ENCODE measurements around the gene R3HDM4. TPM values are rescaled to one million over a fixed set of nuclear protein-coding genes. Genes with fewer than 3 reads are reported as not detected.
A peak's percentile ranks its signal among the peaks of the same experiment; 100 is the strongest.

R3HDM4 gene
- total RNA-seq, 1 donor, result 122 TPM

- peak in 2 of 3 donors; percentile 73 to 77 for DNase-seq (ENCODE audit: low read depth in 2 of 3, low spot score in 2 of 3)
Observed at GRCh38 chr19:917323-918151, 4.5 kb upstream of the R3HDM4 start, which contains the start of gene KISS1R. Gene KISS1R, plus strand, starts transcription at chr19:917333. Its CDS starts 170 bp downstream, at chr19:917503.

GRCh38 chr19:916645-917322 is 3.8 kb upstream of the R3HDM4 start:
- peak in 1 of 3 donors; percentile 57 for DNase-seq (ENCODE audit: low read depth in 2 of 3, low spot score in 2 of 3)

DNA sequence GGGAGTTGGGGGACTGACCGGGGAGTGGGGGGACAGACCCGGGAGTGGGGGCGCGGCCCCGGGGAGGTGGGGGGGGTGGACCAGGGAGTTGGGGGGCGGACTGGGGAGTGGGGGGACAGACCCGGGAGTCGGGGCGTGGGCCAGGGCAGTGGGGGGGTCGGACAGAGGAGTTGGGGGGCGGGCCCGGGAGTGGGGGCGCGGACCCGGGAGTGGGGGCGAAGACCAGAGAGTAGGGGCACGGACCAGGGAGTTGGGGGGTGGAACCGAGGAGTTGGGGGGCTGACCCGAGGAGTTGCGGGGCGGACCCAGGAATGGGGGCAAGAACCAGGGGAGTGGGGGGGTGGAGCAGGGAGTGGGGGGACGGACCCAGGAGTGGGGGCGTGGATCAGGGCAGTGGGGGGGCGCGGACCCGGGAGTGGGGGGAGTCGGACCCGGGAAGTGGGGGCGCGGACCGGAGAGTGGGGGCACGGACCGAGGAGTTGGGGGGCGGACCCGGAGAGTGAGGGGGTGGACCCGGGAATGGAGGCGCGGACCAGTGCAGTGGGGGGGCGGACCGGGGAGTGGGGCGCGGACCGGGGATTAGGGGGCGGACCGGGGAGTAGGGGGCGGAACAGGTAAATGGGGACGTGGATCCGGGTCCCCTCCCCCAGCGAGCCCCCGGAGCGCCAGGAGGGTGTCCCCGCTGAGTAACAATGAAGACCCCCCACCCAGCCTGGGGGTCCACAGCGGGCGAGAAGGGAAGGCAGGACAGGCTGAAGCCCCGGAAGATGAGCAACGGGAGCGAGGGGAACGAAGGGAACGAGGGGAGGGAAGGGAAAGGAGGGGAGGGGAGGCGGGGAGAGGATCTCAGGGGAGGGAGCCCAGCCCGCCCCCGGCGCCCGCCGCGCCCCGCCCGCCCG is 589 bp downstream of the R3HDM4 start:
- peak in 1 of 3 donors; percentile 46 for DNase-seq (ENCODE audit: low read depth in 2 of 3, low spot score in 2 of 3)

DNA sequence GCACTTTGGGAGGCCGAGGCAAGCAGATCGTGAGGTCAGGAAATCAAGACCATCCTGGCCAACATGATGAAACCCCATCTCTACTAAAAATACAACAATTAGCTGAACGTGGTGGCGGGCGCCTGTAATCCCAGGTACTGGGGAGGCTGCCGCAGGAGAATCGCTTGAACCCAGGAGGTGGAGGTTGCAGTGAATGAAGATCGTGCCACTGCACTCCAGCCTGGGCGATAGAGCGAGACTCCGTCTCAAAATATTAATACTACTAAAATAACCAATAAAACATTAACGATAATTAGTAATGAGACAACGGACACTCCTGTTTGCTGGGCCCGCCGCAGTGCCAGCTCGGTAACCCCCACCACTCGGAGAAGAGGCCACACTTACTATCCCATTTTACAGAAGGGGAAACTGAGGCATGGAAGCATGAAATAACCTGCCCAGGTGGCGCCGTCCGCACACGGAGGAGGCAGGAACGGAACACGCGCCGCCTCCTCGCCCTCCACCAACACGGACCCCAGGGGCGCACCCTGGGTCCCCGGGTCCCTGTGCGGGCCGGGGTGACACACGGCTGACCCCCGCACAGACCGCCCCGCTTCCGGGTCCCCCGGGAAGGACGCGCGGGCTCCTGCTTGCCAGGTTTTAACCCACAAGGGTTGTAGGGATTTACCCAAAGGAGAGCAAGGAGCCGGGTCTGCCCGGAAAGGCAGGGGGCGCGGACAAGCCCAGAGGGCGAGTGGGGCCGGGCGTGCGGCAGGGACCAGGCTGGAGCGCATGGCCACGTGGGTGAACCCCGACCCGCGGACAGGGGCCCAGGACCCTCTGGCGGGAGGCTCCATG is 1.6 kb downstream of the R3HDM4 start:
- no peak for DNase-seq (ENCODE audit: low read depth in 2 of 3, low spot score in 2 of 3)

- DNase-seq (ENCODE audit: low read depth in 2 of 3, low spot score in 2 of 3), result peak in 2 of 3 donors; percentile 95 to 97
Observed at GRCh38 chr19:907183-907853, 5.7 kb downstream of the R3HDM4 start.

DNA sequence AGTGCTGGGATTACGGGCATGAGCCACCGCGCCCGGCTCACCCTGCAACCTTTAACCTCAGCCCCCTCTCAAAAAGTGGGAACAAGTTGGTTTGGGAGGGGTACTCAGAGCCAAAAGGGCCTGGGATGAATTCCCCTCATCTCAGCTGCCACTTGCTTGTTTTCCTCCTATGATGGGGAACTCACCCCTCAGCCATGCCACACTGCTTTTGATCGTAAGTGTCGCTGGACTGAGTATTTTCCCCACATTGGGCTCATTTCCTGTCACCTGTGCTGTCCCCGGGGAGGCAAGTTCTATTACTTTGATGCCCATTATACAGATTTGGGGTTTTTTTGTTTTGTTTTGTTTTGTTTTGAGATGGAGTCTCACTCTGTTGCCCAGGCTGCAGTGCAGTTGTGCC is 6.5 kb downstream of the R3HDM4 start:
- DNase-seq (ENCODE audit: low read depth in 2 of 3, low spot score in 2 of 3), result no peak

- DNase-seq (ENCODE audit: low read depth in 2 of 3, low spot score in 2 of 3), result no peak
Observed at GRCh38 chr19:904545-904944, 8.5 kb downstream of the R3HDM4 start.

- no peak for DNase-seq (ENCODE audit: low read depth in 2 of 3, low spot score in 2 of 3)
Observed at GRCh38 chr19:903266-903797, 9.7 kb downstream of the R3HDM4 start.

DNA sequence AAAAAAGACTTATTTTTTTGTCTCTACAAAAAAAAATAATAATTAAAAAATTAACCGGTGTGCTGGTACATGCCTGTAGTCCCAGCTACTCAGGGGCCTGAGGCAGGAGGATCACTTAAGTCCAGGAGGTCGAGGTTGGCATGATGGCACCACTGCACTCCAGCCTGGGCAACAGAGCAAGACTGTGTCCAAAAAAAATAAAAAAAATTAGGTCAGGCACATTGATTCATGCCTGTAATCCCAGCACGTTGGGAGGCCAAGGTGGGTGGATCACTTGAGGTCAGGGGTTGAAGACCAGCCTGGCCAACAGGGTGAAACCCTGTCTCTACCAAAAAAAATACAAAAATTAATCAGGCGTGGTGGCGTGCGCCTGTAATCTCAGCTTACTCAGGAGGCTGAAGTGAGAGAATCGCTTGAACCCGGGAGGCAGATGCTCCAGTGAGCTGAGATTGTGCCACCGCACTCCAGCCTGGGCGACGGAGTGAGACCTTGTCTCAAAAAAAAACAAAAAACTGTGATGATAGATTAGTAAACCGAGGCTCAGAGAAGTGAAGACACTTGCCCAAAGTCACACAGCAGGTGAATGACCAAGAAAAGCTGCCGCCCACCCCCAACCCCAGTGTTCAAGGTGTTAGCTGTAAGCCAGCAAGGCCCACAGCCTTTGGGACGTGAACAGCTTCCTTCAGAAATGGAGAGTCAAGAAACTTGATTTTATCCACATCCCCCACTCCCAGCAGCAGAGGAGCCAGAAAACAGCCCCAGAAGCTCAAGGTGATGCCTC is 10.4 kb downstream of the R3HDM4 start:
- DNase-seq (ENCODE audit: low read depth in 2 of 3, low spot score in 2 of 3), result no peak

DNA sequence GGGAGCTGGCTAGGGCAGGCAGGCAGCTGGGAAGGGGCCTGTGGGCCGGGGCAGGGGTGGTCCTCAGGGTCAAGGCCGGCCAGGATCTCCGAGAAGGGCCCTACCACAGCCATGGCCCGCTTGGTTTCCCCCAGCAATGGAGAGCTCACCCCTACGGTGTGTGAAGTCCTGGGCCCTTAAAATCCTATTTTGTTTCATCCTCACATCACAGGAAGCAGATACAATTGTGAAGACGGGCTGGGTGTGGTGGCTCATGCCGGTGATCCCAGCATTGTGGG is 11.0 kb downstream of the R3HDM4 start:
- DNase-seq (ENCODE audit: low read depth in 2 of 3, low spot score in 2 of 3), result no peak

GRCh38 chr19:901216-902092 is 11.6 kb downstream of the R3HDM4 start:
- no peak for DNase-seq (ENCODE audit: low read depth in 2 of 3, low spot score in 2 of 3)

- no peak for DNase-seq (ENCODE audit: low read depth in 2 of 3, low spot score in 2 of 3)
Observed at GRCh38 chr19:900302-901111, 12.5 kb downstream of the R3HDM4 start.

- DNase-seq (ENCODE audit: low read depth in 2 of 3, low spot score in 2 of 3), result no peak
Observed at GRCh38 chr19:900043-900301, 13.0 kb downstream of the R3HDM4 start.

DNA sequence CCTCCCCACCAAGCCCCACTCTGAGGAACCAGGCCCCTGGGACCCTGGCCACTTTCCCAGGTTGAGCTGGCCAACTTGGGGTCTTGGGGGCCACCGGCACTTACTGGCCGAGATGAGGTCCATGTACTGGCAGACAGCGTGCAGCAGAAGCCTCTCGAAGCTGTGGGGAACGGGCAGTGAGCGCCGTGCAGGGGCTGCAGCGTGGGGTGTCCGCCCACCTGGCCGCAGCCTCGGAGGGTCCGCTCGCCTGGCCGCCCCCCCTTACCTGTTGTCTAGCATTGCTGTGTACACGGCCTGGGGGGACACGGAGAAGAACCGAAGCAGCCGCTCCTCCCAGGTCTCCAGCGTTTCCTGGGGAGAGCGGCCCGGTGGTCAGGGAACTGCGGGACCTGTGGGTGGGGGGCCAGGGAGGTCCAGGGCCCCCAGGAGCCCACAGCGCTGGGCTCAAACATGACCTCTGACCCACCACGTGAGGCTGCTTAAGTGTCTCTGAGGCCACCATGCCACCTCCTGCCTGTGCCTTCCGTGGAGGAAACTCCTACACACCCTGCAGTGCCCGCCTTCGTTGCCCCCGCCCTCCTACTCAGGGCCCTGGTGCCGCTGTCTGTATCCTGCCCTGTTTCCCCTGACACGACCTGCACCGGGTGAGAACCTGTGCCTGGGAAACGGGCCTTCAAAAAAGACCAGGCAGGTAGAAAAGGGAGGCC is 13.5 kb downstream of the R3HDM4 start:
- no peak for DNase-seq (ENCODE audit: low read depth in 2 of 3, low spot score in 2 of 3)

- no peak for DNase-seq (ENCODE audit: low read depth in 2 of 3, low spot score in 2 of 3)
Observed at GRCh38 chr19:898663-899062, 14.4 kb downstream of the R3HDM4 start.

DNA sequence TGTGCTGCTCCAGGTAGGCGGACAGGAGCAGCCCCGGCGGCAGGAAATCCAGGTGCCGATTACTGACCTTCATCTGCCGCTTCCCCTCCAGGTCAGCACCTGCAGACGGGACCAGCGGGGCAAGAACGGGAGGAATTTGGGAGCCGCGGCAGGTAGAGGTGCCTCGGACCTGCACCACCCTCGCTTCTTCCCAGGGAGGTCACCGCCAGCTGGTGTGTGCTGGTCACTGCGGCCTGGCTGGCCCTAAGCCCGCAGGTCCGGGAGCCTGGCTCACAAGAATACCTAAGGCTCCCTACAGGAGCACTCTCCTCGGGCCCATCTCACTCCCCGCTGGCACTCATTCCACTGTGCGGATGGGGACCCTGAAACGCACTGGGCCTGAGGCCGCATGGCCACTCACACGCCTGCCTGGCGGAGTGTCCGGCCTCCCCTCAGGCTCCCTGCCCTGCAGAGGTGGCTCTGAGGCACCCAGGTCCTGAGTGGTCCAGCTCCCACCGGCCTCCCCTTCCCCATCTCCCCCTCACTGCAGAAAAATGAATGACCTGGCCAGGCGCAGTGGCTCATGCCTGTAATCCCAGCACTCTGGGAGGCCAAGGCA is 15.5 kb downstream of the R3HDM4 start:
- no peak for DNase-seq (ENCODE audit: low read depth in 2 of 3, low spot score in 2 of 3)
